Activated CD8-positive, alpha-beta memory T cell treated with anti-CD3 and anti-CD28 coated beads, Interleukin-2, amount 50 U/mL, for 24 hours (primary cell): ENCODE data around the gene PNKD.

ENCODE experiments used
- DNase-seq: peaks from one replicate; pipeline ENCODE4 v3.0.0-alpha.2; 2020; ENCODE audit errors: extremely low read depth

PNKD gene

GRCh38 chr2:218370410-218371063 is 100.2 kb downstream of the PNKD start:
- DNase-seq = no peak

DNA sequence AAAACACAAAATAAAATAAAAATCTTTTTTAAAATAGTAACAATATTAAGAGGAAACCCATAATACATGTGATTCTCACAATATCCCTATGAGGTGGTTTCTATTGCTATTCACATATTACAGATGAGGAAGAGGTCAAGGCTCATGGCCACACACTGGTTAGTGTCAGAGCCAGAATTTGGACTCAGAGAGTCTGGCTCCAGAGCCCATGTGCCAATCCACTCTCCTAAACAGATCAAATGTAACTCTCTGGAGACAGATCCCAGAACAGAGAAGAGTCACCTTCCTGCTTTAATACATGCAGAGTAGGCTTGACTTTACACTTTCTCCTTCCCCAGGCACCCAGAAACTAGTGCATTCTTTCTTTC is 101.6 kb downstream of the PNKD start:
- DNase-seq = no peak

GRCh38 chr2:218374795-218375194 is 104.5 kb downstream of the PNKD start:
- DNase-seq = no peak

- DNase-seq = no peak
Observed at GRCh38 chr2:218375212-218375611, 104.9 kb downstream of the PNKD start.

DNA sequence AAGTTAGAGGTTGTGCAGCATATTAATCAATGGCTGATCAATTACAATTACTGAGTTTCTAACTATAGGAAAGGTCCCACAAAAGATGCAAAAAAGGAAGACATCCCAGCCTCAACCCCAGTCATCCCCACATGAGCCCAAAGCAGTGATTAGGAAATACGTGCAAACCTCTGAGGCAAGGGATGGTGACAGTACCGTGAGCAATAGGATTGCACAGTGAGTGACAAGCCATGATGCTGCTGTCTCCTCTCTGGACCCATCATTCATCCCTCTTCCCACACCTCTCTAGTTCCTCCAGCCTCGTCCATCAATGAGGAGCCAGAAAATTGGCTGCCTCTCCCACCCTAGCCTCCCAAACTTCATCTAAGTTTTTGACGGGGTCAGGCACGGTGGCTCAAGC is 107.7 kb downstream of the PNKD start:
- no peak for DNase-seq

DNA sequence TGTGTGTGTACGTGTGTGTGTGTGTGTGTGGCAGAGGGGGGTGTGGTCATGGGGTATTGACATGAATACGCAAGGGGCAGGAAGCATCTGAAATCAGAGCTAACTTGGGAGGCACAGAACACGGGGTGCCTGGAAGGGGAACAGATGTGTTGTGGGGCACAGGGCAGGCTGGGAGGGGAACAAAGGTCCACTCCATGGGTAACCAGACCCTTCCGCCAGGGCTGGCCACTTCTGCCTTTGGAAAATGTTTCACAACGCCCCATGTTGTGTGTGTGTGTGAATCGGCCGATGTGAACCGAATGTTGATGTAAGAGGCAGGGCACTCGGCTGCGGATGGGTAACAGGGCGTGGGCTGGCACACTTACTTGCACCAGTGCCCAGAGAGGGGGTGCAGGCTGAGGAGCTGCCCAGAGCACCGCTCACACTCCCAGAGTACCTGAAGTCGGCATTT is 111.6 kb downstream of the PNKD start, which contains the start of gene SLC11A1:
Gene SLC11A1, plus strand, starts transcription at position 358 of the 451 bp plus-strand sequence. CDS start 96 bp downstream, outside the sequence.
- DNase-seq = no peak

- DNase-seq = no peak
Observed at GRCh38 chr2:218382785-218383184, 112.5 kb downstream of the PNKD start.

GRCh38 chr2:218383892-218384519 is 113.7 kb downstream of the PNKD start:
- no peak for DNase-seq

GRCh38 chr2:218384975-218385374 is 114.7 kb downstream of the PNKD start:
- no peak for DNase-seq

- no peak for DNase-seq
Observed at GRCh38 chr2:218386505-218387368, 116.4 kb downstream of the PNKD start.

DNA sequence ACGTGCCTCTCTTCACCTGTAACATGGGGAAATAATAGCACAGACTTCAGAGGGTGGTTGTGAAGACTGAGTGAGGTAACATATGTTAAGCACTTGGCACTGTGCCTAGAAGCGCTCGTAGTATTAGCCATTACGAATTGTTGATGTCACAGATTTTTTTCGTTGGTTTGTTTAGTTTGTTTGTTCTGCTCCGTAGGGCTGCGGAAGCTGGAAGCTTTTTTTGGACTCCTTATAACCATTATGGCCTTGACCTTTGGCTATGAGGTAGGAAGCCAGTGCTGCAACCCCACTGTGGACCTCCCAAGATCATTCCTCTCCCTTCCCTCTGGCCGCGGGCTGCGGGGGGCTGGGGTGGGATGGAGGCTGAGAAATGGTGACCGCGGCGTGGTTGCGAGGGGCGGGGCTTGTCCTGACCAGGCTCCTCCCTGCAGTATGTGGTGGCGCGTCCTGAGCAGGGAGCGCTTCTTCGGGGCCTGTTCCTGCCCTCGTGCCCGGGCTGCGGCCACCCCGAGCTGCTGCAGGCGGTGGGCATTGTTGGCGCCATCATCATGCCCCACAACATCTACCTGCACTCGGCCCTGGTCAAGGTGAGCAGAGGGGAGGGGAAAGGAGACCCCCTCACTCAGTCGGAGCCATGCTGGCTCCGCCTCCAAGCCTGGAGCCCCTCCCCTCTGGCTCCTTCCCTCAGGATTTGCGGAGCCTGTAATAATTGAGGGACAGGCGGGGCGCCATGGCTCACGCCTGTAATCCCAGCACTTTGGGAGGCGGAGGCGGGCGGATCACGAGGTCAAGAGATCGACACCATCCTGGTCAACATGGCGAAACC is 117.3 kb downstream of the PNKD start:
- DNase-seq = no peak

GRCh38 chr2:218389333-218390150 is 119.2 kb downstream of the PNKD start:
- no peak for DNase-seq

GRCh38 chr2:218391202-218391601 is 120.9 kb downstream of the PNKD start:
- DNase-seq = no peak

GRCh38 chr2:218392459-218392858 is 122.1 kb downstream of the PNKD start:
- no peak for DNase-seq

DNA sequence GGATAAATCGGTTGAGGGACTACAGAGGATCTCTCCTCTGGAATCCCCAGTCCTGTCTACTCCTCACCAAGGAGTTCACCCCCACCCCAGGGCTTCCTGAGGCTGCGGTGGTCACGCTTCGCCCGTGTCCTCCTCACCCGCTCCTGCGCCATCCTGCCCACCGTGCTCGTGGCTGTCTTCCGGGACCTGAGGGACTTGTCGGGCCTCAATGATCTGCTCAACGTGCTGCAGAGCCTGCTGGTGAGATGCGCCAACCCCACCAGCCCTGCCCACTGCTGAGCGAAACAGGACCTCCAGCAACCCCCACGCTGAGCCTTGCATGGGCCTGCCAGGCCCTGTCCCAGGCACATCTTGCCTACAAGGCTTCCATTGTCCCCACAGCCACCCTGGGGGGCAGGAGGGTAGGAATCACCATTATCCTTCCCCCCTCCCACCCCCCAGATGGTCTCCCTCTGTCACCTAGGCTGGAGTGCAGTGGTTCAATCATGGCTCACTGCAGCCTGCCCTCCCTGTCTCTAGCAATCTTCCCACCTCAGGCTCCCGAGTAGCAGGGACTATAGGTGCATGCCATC is 122.7 kb downstream of the PNKD start:
- no peak for DNase-seq

DNA sequence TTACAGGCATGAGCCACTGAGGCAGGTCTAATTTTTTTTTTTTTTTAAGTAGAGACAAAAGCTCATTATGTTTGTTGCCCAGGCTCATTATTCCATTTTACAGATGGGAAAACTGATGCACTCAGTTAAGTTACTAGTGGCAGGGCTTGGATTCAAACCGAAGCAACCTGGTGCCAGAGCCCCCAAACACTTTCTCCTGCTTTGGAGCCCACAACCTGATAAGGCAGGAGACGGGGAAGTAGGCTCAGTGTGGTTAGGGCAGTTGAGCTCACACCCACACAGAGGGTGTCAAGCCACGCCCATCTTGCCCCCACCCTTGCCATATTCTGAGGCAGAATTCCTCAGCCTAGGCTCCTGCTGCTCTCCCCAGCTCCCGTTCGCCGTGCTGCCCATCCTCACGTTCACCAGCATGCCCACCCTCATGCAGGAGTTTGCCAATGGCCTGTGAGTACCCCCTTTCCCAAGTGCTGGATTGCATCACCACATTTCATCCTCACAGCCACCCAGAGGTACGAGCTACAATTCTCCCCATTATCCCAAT is 123.5 kb downstream of the PNKD start:
- DNase-seq = no peak

- no peak for DNase-seq
Observed at GRCh38 chr2:218394298-218395089, 124.2 kb downstream of the PNKD start.

GRCh38 chr2:218395090-218395444 is 124.7 kb downstream of the PNKD start:
- no peak for DNase-seq

DNA sequence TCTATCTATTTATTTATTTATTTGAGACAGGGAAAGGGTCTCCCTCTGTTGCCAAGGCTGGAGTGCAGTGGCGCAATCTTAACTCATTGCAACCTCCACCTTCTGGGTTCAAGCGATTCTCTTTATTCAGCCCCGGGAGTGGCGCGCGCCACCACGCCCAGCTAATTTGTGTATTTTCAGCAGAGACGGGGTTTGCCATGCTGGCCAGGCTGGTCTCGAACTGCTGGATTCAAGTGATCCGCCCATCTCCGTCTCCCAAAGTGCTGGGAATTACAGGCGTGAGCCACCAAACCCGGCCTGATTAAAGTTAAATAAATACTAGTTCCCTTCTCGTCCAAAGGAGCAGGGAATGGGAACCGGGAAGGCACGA is 125.1 kb downstream of the PNKD start:
- no peak for DNase-seq
